SH-SY5Y (cell line): ENCODE measurements around the gene C1S.

Experiments used
- GATA2 ChIP-seq: IDR thresholded peaks from 2 replicates; pipeline ENCODE4 v1.6.1; 2011; ENCODE audit warnings: mild to moderate bottlenecking, low read depth, low read length
- GATA3 ChIP-seq: IDR thresholded peaks from 2 replicates; pipeline ENCODE4 v1.6.1; 2011; ENCODE audit warnings: low read depth, mild to moderate bottlenecking, low read length, moderate library complexity

DNA sequence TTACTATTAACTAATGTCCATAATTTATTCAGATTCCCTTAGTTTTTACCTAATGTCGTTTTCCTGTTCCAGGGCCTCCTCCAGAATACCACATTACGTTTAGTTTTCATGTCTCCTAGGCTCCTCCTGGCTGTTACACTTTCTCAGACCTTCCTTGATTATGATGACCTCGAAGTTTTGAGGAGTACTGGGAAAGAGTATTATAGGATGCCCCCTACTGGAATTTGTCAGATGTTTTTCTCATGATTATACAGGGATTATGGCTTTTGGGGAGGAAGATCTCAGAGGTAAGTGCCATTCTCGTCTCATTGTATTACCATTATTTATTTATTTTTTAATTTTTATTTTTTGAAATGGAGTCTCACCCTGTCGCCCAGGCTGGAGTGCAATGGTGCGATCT, 17.7 kb upstream of the C1S start:
- no peak for TF ChIP-seq GATA2
- TF ChIP-seq GATA3 = no peak
